ENCODE data around the gene EVA1C.

GRCh38 chr21:32372755-32373154 lies 39.8 kb upstream of the EVA1C start:
- TF ChIP-seq, protein P1, sequence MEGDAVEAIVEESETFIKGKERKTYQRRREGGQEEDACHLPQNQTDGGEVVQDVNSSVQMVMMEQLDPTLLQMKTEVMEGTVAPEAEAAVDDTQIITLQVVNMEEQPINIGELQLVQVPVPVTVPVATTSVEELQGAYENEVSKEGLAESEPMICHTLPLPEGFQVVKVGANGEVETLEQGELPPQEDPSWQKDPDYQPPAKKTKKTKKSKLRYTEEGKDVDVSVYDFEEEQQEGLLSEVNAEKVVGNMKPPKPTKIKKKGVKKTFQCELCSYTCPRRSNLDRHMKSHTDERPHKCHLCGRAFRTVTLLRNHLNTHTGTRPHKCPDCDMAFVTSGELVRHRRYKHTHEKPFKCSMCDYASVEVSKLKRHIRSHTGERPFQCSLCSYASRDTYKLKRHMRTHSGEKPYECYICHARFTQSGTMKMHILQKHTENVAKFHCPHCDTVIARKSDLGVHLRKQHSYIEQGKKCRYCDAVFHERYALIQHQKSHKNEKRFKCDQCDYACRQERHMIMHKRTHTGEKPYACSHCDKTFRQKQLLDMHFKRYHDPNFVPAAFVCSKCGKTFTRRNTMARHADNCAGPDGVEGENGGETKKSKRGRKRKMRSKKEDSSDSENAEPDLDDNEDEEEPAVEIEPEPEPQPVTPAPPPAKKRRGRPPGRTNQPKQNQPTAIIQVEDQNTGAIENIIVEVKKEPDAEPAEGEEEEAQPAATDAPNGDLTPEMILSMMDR (IDR thresholded peaks at IDR 0.05), result no peak
- TF ChIP-seq POLR2A (IDR thresholded peaks at IDR 0.05), result no peak

Data from lower leg skin (tissue), 3 donors.